GM06990 (cell line): ENCODE measurements around the gene PABPN1L.
"Not testable (repeated sequence)": the region's sequence is repeated elsewhere in the genome, so short reads cannot be mapped to it uniquely, and the experiment has no call there.

ENCODE experiments used
- DNase-seq: peaks from one replicate; pipeline ENCODE4 v3.0.0-alpha.2; 2011; ENCODE audit not compliant: insufficient read length; ENCODE audit errors: extremely low read depth
- H3K27me3 ChIP-seq: replicated peaks from 2 replicates; pipeline ENCODE4 v1.6.0; 2011; ENCODE audit warnings: low read length; ENCODE audit not compliant: control insufficient read depth, insufficient read depth
- H3K36me3 ChIP-seq: 2 replicates; pipeline ENCODE4 v1.5.1; 2011; ENCODE audit warnings: low read length; ENCODE audit not compliant: control insufficient read depth, insufficient read depth
- H3K4me3 ChIP-seq: replicated peaks from 2 replicates; pipeline ENCODE4 v1.5.1; 2011; ENCODE audit warnings: low read depth, mild to moderate bottlenecking, control low read depth, low read length
- CTCF ChIP-seq: IDR thresholded peaks from 2 replicates; pipeline ENCODE4 v1.5.1; 2011; ENCODE audit warnings: low read length, control low read depth, mild to moderate bottlenecking, inconsistent platforms; ENCODE audit not compliant: insufficient read depth, poor library complexity, severe bottlenecking

PABPN1L gene

GRCh38 chr16:88899901-88900661, 33.6 kb upstream of the PABPN1L start:
- Histone ChIP-seq H3K36me3 (peaks cover 18% of the 10 kb centered on the region), H3K4me3 (no peak overlapping the region), H3K27me3 (no peaks in the 10 kb centered on the region)
- TF ChIP-seq CTCF = no peak
- no peak for DNase-seq

GRCh38 chr16:88897696-88898425, 31.4 kb upstream of the PABPN1L start:
- DNase-seq = no peak
- Histone ChIP-seq H3K27me3 (no peaks in the 10 kb centered on the region), H3K36me3 (peaks cover 18% of the 10 kb centered on the region), H3K4me3 (no peak overlapping the region)
- TF ChIP-seq CTCF = no peak

- no peak overlapping the region for H3K4me3 ChIP-seq
- no peak for TF ChIP-seq CTCF
- DNase-seq = no peak
- no peaks in the 10 kb centered on the region for H3K27me3 ChIP-seq
- peaks cover 25% of the 10 kb centered on the region for H3K36me3 ChIP-seq
Measured at GRCh38 chr16:88896238-88897070, 30.0 kb upstream of the PABPN1L start.

- Histone ChIP-seq H3K4me3 (no peak overlapping the region), H3K36me3 (peaks cover 22% of the 10 kb centered on the region), H3K27me3 (no peaks in the 10 kb centered on the region)
- no peak for TF ChIP-seq CTCF
- DNase-seq = no peak
Measured at GRCh38 chr16:88895335-88895734, 28.9 kb upstream of the PABPN1L start.

- no peak for DNase-seq
- no peak for TF ChIP-seq CTCF
- H3K4me3 ChIP-seq = no peak overlapping the region
- H3K27me3 ChIP-seq = no peaks in the 10 kb centered on the region
- H3K36me3 ChIP-seq = peaks cover 25% of the 10 kb centered on the region
Measured at GRCh38 chr16:88894681-88895300, 28.3 kb upstream of the PABPN1L start.

- H3K4me3 ChIP-seq, H3K27me3 ChIP-seq, DNase-seq: not testable (repeated sequence)
- H3K36me3 ChIP-seq = peaks cover 23% of the 10 kb centered on the region
Measured at GRCh38 chr16:88894266-88894665, 27.8 kb upstream of the PABPN1L start.
